Measurements from ENCODE around the gene PRR5.

PRR5 gene

DNA sequence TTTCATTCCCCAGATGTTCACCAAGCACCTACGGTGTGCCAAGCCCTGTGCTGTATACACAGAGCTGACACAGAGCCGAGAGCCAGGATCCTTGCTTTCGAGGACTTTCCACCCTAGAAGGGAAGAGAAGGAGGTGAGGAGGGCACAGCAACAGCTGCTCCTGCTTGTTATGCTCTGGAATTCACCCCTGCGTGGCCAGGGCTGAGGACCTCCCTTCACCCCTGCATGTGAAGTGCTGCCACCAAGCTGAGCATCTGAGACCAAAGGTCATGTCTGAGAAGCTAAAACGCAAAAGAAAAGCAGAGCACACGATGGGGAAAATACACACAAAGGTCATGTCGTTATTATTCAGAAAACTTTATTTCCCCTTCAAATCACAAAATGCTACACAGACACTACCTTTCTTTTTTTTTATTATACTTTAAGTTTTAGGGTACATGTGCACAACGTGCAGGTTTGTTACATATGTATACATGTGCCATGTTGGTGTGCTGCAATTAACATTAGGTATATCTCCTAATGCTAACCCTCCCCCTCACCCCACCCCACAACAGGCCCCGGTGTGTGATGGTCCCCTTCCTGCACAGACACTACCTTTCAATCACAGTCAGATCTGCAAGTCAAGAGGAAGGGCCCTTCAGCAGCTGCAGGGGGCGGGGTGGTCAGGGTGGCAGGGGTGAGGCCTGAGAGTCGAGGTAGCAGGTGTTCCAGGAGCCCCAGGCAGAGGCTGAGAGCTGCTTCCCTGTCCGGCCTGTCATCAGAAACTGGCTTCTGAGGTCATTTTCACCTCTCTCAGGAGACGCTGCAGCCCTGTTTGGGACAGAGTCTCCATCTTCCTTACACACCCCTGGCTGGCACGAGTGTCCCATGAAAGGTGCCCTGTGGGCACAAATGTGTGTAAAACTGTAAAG lies 40.1 kb upstream of the PRR5 start:
- H3K4me3 ChIP-seq (replicated peaks; ENCODE audit: low read depth, low read length): no peak overlapping the region
- TF ChIP-seq, protein P1, sequence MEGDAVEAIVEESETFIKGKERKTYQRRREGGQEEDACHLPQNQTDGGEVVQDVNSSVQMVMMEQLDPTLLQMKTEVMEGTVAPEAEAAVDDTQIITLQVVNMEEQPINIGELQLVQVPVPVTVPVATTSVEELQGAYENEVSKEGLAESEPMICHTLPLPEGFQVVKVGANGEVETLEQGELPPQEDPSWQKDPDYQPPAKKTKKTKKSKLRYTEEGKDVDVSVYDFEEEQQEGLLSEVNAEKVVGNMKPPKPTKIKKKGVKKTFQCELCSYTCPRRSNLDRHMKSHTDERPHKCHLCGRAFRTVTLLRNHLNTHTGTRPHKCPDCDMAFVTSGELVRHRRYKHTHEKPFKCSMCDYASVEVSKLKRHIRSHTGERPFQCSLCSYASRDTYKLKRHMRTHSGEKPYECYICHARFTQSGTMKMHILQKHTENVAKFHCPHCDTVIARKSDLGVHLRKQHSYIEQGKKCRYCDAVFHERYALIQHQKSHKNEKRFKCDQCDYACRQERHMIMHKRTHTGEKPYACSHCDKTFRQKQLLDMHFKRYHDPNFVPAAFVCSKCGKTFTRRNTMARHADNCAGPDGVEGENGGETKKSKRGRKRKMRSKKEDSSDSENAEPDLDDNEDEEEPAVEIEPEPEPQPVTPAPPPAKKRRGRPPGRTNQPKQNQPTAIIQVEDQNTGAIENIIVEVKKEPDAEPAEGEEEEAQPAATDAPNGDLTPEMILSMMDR (IDR thresholded peaks at IDR 0.05; ENCODE audit: low read depth, low read length, missing control alignments): no peak
- no peak for DNase-seq (ENCODE audit: extremely low read depth, low read depth)

GRCh38 chr22:44663256-44663999 lies 38.6 kb upstream of the PRR5 start:
- no peak overlapping the region for H3K4me3 ChIP-seq (replicated peaks; ENCODE audit: low read depth, low read length)
- DNase-seq (ENCODE audit: extremely low read depth, low read depth): no peak
- TF ChIP-seq, protein P1 (IDR thresholded peaks at IDR 0.05; ENCODE audit: low read depth, low read length, missing control alignments): no peak

DNA sequence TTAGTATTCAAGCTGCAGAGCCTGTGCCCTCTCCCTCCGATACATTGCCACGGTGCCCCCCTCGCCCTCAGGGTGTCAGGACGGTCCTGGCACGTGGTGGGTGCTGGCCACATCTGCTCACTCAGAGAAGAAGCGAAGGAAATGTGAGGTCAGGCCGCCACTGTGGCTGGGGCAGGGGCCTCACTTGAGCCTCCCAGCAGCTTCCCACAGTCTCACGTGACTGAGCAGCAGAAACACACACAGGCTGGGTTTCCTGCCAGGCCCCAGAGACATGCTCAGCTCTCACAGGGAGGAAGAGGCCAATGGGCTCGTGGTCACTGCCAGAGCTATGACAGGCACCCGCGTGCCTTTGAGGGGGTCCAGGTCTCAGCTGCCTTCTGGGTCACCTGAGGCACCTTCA lies 37.9 kb upstream of the PRR5 start:
- DNase-seq (ENCODE audit: extremely low read depth, low read depth): no peak
- H3K4me3 ChIP-seq (replicated peaks; ENCODE audit: low read depth, low read length): no peak overlapping the region
- TF ChIP-seq, protein P1 (IDR thresholded peaks at IDR 0.05; ENCODE audit: low read depth, low read length, missing control alignments): no peak

- TF ChIP-seq, protein P1 (IDR thresholded peaks at IDR 0.05; ENCODE audit: low read depth, low read length, missing control alignments): no peak
- no peak overlapping the region for H3K4me3 ChIP-seq (replicated peaks; ENCODE audit: low read depth, low read length)
- DNase-seq (ENCODE audit: extremely low read depth, low read depth): no peak
Measured at GRCh38 chr22:44665115-44665514, 36.9 kb upstream of the PRR5 start.

DNA sequence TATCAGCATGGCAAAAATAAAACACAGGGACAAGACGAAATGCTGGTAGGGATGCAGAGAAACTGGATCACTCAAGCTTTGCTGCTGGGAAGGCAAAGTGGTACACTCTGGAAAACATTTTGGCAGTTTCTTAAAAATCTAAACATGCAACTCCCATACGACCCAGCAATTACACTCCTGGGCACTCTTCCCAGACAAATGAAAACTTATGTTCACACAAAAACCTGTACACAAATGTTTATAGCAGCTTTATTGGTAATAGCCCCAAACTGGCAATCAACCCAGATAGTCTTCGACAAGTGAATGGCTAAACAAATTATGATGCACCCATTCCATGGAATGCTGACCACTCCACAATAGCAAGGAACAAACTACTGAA lies 35.8 kb upstream of the PRR5 start:
- TF ChIP-seq, protein P1 (IDR thresholded peaks at IDR 0.05; ENCODE audit: low read depth, low read length, missing control alignments): no peak
- DNase-seq (ENCODE audit: extremely low read depth, low read depth): no peak
- no peak overlapping the region for H3K4me3 ChIP-seq (replicated peaks; ENCODE audit: low read depth, low read length)

- H3K4me3 ChIP-seq (replicated peaks; ENCODE audit: low read depth, low read length): no peak overlapping the region
- TF ChIP-seq, protein P1 (IDR thresholded peaks at IDR 0.05; ENCODE audit: low read depth, low read length, missing control alignments): no peak
- no peak for DNase-seq (ENCODE audit: extremely low read depth, low read depth)
Measured at GRCh38 chr22:44667276-44667675, 34.7 kb upstream of the PRR5 start.
